Keratinocyte (primary cell): ENCODE data around the gene ARMC5. TPM values are rescaled to one million over a fixed set of nuclear protein-coding genes. Genes with fewer than 3 reads are reported as not detected.

Source experiments
- DNase-seq: peaks from one replicate; pipeline ENCODE4 v3.0.0-alpha.2; 2011; ENCODE audit warnings: low read depth, missing footprints, low spot score
- FAIRE-seq: peaks from 2 replicates; lab custom pipeline; 2011; peaks lifted over from hg19 to GRCh38; lab: Jason Lieb, UNC
- H2AFZ ChIP-seq: 2 replicates; pipeline ENCODE4 v1.6.0; 2012; ENCODE audit warnings: low read length, control low read depth, inconsistent platforms; ENCODE audit not compliant: control insufficient read depth
- H3K27ac ChIP-seq: 2 replicates; pipeline ENCODE4 v1.5.1; 2011; ENCODE audit warnings: low read length; ENCODE audit not compliant: control insufficient read depth, insufficient read depth
- H3K27me3 ChIP-seq: 3 replicates; pipeline ENCODE4 v1.6.0; 2011; ENCODE audit warnings: low read length; ENCODE audit not compliant: control insufficient read depth, insufficient read depth; ENCODE audit errors: extremely low read depth
- H3K36me3 ChIP-seq, 2 experiments: 2 replicates in 1 of 2; 3 replicates in 1 of 2; pipeline ENCODE4 v1.5.1; 2011; ENCODE audit warnings: low read length in 2 of 2, mild to moderate bottlenecking in 1 of 2; ENCODE audit not compliant: control insufficient read depth in 2 of 2, insufficient read depth in 2 of 2; ENCODE audit errors: extremely low read depth in 1 of 2
- H3K4me1 ChIP-seq: 3 replicates; pipeline ENCODE4 v1.5.1; 2011; ENCODE audit warnings: low read length; ENCODE audit not compliant: control insufficient read depth, insufficient read depth; ENCODE audit errors: extremely low read depth
- H3K4me2 ChIP-seq: 3 replicates; pipeline ENCODE4 v1.6.0; 2011; ENCODE audit warnings: low read depth, low read length; ENCODE audit not compliant: control insufficient read depth, insufficient read depth; ENCODE audit errors: extremely low read depth
- H3K4me3 ChIP-seq, 3 experiments: fragments of 200-600 bp in 1 of 3; sonication (generic) in 1 of 3; 2 replicates in 2 of 3; 3 replicates in 1 of 3; pipeline ENCODE4 v1.5.1; 2011 to 2016; ENCODE audit warnings: low read length in 3 of 3, mild to moderate bottlenecking in 3 of 3, control low read depth in 2 of 3, inconsistent platforms in 1 of 3, low read depth in 1 of 3, mixed read lengths in 1 of 3, mixed run types in 1 of 3, moderate library complexity in 1 of 3; ENCODE audit not compliant: control insufficient read depth in 2 of 3, insufficient read depth in 2 of 3; ENCODE audit errors: extremely low read depth in 1 of 3
- H3K79me2 ChIP-seq: 2 replicates; pipeline ENCODE4 v1.6.0; 2012; ENCODE audit warnings: low read length; ENCODE audit not compliant: control insufficient read depth, insufficient read depth
- H3K9ac ChIP-seq: 3 replicates; pipeline ENCODE4 v1.6.0; 2011; ENCODE audit warnings: low read length; ENCODE audit not compliant: control insufficient read depth, insufficient read depth; ENCODE audit errors: extremely low read depth
- H3K9me1 ChIP-seq: 3 replicates; pipeline ENCODE4 v1.6.0; 2011; ENCODE audit warnings: low read length; ENCODE audit not compliant: control insufficient read depth, insufficient read depth; ENCODE audit errors: extremely low read depth
- H3K9me3 ChIP-seq: 2 replicates; pipeline ENCODE4 v1.5.1; 2012; ENCODE audit warnings: low read depth, low read length; ENCODE audit not compliant: control insufficient read depth
- H4K20me1 ChIP-seq: 3 replicates; pipeline ENCODE4 v1.6.0; 2011; ENCODE audit warnings: low read length; ENCODE audit not compliant: control insufficient read depth, insufficient read depth; ENCODE audit errors: extremely low read depth
- EZH2 ChIP-seq: IDR thresholded peaks from one replicate; pipeline ENCODE4 v1.6.1; 2012; ENCODE audit warnings: inconsistent platforms, mild to moderate bottlenecking, low read length, moderate library complexity
- dilution Hi-C: fragments of 300-500 bp; cut with MboI; formaldehyde crosslinking; loops from one replicate; pipeline ENCODE4 v1.7.0; 2020; ENCODE audit warnings: low sequenced_read_pairs; ENCODE audit not compliant: extremely low pct_ligation_motif_present
- polyA plus RNA-seq, 5 experiments: library from polyadenylated mRNA; depleted of rRNA in 3 of 5; stranded (reverse) in 3 of 5; stranded (forward) in 1 of 5; unstranded in 1 of 5; fragments of >200 nt; gene quantifications; 1 replicate in 1 of 5; 2 replicates in 3 of 5; 3 replicates in 1 of 5; pipeline versions ENCODE4 v1.2.1 to v1.2.3, GENCODE V29; 2011 to 2012; ENCODE audit warnings: missing spikeins in 2 of 5, low read depth in 1 of 5, low replicate concordance in 1 of 5
- TF ChIP-seq, protein P1 (sequence below), 3 experiments: IDR thresholded peaks in 1 of 3; conservative IDR thresholded peaks in 1 of 3; optimal IDR thresholded peaks in 1 of 3; 2 replicates in 2 of 3; 3 replicates in 1 of 3; pipeline versions ENCODE3 to v1.5.1; 2011; ENCODE audit warnings: low read length in 3 of 3, mild to moderate bottlenecking in 3 of 3, moderate library complexity in 2 of 3, control low read depth in 1 of 3, inconsistent platforms in 1 of 3; ENCODE audit not compliant: insufficient read depth in 2 of 3; ENCODE audit errors: extremely low read depth in 1 of 3

The ARMC5 gene
- polyA plus RNA-seq, 1 donor (not counting 4 experiments of a cell fraction or from before 2014, with no cell fraction given) = 3.0 TPM

DNA sequence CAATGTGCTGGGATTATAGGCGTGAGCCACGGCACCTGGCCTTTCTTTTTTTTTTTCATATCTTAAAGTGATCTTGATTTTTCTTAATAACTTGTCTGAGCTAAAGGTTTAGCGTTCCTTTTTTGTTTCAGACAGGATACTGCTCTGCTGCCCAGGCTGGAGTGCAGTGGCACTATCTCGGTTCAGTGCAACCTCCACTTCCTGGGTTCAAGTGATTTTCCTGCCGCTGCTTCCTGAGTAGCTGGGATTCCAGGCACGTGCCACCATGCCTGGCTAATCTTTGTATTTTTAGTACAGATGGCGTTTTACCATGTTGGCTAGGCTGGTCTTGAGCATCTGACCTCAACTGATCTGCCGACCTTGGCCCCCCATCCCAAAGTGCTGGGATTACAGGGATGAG, 44.9 kb downstream of the ARMC5 start:
- TF ChIP-seq, protein P1, sequence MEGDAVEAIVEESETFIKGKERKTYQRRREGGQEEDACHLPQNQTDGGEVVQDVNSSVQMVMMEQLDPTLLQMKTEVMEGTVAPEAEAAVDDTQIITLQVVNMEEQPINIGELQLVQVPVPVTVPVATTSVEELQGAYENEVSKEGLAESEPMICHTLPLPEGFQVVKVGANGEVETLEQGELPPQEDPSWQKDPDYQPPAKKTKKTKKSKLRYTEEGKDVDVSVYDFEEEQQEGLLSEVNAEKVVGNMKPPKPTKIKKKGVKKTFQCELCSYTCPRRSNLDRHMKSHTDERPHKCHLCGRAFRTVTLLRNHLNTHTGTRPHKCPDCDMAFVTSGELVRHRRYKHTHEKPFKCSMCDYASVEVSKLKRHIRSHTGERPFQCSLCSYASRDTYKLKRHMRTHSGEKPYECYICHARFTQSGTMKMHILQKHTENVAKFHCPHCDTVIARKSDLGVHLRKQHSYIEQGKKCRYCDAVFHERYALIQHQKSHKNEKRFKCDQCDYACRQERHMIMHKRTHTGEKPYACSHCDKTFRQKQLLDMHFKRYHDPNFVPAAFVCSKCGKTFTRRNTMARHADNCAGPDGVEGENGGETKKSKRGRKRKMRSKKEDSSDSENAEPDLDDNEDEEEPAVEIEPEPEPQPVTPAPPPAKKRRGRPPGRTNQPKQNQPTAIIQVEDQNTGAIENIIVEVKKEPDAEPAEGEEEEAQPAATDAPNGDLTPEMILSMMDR (optimal IDR thresholded peaks at IDR 0.05 in 1 of 3, IDR thresholded peaks at IDR 0.05 in 1 of 3, conservative IDR thresholded peaks at IDR 0.05 in 1 of 3; ENCODE audit: extremely low read depth in 1 of 3, insufficient read depth in 2 of 3, low read length in 3 of 3) = no peak
- TF ChIP-seq EZH2 = no peak
- Histone ChIP-seq H3K4me3 (no peak overlapping the region), H3K9me1 (no peaks in the 10 kb centered on the region), H3K79me2 (peaks cover 8% of the 10 kb centered on the region), H3K27ac (no peak overlapping the region), H3K9ac (no peak overlapping the region), H3K9me3 (no peaks in the 10 kb centered on the region), H2AFZ (no peak overlapping the region), H3K4me1 (peaks cover 7% of the 10 kb centered on the region), H3K27me3 (no peaks in the 10 kb centered on the region), H3K4me2 (no peak overlapping the region), H3K36me3 (peaks cover 9% of the 10 kb centered on the region in 2 experiments), H4K20me1 (no peaks in the 10 kb centered on the region)
- no peak for DNase-seq
- no peak for FAIRE-seq
- dilution Hi-C loops = no loop called here

GRCh38 chr16:31505483-31505882, 46.2 kb downstream of the ARMC5 start:
- dilution Hi-C loops = no loop called here

More at GRCh38 chr16:31505483-31505882, 46.2 kb downstream of the ARMC5 start:
- no peak for TF ChIP-seq EZH2
- TF ChIP-seq, protein P1 (optimal IDR thresholded peaks at IDR 0.05 in 1 of 3, IDR thresholded peaks at IDR 0.05 in 1 of 3, conservative IDR thresholded peaks at IDR 0.05 in 1 of 3; ENCODE audit: extremely low read depth in 1 of 3, insufficient read depth in 2 of 3, low read length in 3 of 3) = no peak
- no peaks in the 10 kb centered on the region for H3K9me3 ChIP-seq
- H3K27me3 ChIP-seq = no peaks in the 10 kb centered on the region
- no peaks in the 10 kb centered on the region for H3K9me1 ChIP-seq
- no peaks in the 10 kb centered on the region for H4K20me1 ChIP-seq
- peaks cover 3 to 5% of the 10 kb centered on the region in 2 experiments for H3K36me3 ChIP-seq
- H3K4me2 ChIP-seq = no peak overlapping the region
- FAIRE-seq (no peak), DNase-seq (no peak)
- no peak overlapping the region for H3K27ac ChIP-seq
- no peak overlapping the region for H2AFZ ChIP-seq
- H3K79me2 ChIP-seq = peaks cover 8% of the 10 kb centered on the region
- peaks cover 7% of the 10 kb centered on the region for H3K4me1 ChIP-seq
- no peak overlapping the region for H3K4me3 ChIP-seq
- H3K9ac ChIP-seq = no peak overlapping the region
